ENCODE measurements around the gene NCKAP1.

- TF ChIP-seq POLR2A (IDR thresholded peaks at IDR 0.05) (no peak), CTCF (IDR thresholded peaks at IDR 0.05) (no peak), EP300 (IDR thresholded peaks at IDR 0.05; ENCODE audit: low read depth) (no peak), POLR2AphosphoS5 (IDR thresholded peaks at IDR 0.05) (no peak)
Observed at GRCh38 chr2:182949052-182949451, 89.2 kb downstream of the NCKAP1 start.

Data from transverse colon (tissue), 4 donors.